Measurements from ENCODE around the gene MGAT5B.
"Not testable (repeated sequence)": the region's sequence is repeated elsewhere in the genome, so short reads cannot be mapped to it uniquely, and the experiment has no call there.

Gene MGAT5B

DNA sequence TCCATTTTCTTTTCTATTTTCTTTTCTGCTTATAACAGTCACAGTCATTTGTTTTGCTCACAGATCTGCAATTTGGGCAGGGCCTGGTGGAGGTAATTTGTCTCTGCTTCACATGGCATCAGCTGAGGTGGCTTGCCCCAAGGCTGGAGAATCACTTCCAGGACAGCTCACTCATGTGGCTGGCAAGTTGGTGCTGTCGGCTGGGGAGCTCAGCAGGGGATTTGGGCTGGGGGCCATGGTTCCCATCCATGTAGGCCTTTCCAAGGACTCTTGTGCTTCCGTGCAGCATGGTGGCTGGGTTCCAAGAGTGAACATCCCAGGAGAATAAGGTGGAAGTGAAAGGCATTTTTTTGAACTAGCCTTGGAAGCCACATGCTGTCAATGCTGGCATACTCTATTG lies 85.7 kb downstream of the MGAT5B start:
- DNase-seq = no peak

DNA sequence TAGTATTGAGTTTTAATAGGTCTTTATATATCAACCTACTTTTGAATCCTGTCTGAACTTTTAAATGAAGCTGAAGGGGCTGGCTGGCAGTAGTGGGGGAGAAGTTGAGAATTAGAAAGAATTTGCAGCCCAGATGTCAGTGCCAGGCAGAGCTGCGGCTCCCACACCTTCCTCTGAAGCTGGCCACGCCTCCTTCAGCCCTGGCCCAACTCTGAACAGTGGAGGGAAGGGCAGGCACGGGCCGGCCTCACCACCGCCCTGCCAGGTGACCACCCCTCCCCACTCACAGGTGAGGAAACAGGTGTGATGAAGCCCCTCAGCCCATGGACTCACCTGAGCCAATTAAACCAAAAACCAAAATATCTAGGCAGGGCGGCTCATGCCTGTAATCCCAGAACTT lies 87.0 kb downstream of the MGAT5B start:
- DNase-seq = no peak

DNA sequence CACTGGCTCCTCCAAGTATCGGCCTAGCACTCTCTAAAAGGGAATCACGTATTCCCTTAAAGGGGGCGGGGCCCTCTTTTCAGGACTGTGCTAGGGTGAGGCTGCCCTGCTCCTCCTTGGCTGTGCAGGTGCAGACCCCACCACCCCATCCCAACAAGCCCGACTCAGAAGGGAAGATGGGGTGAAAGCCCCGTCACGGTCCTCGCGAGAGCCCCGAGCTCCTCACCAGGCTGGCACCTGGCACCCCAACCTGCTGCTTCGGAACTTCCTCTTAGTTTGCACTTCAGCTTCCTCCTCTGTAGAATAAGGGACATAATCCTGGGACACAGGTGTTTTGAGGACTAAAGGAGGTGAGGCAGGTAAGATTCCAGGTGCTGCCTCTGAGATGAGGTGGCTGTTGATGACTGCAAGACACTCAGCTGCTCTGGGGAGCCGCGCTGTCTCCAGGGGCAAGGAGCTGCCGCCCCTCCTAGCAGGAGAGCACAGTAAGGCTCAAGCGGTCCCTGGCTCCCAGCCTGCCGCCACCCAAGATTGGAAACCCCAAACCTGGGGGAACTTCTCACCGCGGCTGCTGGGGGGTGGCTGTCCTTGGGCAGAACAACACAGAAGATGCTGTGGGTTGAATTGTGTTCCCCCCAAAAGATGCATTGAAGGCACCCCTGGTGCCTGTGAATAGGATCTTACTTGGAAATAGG lies 88.8 kb downstream of the MGAT5B start:
- DNase-seq = no peak

DNA sequence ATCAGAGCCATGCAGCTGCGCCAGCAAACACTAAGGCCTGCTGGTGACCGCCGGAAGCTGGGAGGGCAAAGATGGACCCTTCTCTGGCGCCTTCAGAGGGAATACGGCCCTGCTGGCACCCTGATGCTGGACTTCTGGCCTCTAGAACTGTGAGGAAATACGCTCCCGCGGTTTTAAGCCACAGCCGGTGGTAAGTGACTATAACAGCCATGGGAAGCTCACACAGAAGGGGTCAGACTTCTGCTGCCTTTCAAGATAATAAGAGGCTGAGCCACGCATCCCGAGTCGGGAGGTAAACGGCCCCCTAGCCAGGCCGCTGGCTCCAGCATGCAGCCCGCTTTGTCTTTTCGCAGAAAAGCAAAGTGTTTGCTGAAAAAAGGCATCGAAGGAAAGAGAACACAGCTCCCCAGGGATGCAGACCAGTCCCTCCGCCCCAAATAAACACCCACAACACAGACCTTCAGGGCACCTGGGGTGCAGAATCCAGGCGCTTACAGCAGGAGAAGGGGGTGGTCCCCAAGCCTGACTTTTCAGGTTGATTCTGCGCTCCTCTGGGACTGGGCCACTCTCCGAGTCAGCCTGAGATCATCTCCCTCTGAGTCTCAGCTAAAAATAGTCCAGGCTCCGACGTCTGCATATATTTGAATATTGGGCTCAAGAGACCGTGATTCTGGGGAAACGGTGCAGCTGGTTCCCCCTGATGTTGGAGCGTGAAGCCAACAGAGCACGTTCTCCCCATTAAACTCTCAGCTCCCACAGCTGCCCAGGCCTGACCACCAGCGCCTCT lies 89.7 kb downstream of the MGAT5B start:
- no peak for DNase-seq

DNA sequence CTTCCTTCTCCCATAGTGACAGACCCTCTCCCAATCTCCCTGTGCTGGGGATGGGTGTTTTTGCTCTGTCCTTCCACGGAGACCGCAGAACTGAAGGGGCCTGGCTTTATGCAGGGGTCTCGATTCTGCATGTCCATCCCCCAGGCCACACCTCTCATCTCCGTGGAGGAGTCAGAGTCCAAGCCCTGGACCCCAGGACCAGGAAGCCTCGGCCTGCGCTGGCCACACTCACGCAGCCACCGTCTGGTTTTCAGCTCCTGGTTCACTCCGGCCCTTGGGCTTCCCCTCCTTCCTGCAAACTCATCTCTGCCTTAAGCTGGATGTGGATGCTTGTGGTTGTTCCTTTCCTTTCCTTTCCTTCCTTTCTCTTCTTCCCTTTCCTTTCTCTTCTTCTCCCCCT lies 90.8 kb downstream of the MGAT5B start:
- DNase-seq = no peak

DNA sequence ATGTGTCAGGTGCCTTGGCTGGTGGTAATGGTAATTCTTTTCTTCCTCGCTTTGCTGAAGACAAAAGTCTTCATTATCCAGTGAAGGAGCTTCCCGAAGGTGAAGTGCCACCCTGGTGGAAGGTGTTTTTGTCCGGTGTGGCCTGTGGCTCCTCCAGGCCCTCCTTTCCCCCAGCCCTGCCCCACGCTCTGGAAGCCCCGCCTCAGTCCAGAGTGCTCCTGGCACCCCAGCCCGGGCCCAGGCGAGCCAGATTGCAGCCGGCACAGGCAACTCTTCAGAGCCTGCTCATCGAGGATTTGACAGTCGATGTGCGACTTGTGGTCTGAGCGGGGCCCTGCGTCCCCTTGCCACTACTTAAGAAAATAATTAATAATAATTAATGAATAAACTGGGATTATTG lies 93.7 kb downstream of the MGAT5B start:
- DNase-seq = no peak

DNA sequence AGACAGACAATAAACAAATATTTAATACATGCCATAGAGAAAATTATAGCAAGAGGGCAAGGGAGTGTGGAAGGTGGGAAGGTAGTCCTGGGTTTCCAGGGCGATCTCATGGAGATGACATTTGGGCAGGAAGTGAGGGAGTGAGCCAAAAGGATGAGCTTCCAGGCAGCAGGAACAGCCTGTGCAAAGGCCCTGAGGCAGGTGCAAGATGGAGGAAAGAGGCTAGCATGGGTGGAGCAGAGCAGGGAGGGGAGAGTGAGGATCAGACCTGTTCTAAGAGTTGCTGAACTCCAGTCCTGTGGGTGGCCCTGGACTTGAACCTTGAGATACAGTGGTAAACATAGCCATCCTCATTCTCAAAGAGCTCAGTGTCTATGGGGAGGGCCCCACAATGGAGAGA lies 94.7 kb downstream of the MGAT5B start:
- DNase-seq = no peak

DNA sequence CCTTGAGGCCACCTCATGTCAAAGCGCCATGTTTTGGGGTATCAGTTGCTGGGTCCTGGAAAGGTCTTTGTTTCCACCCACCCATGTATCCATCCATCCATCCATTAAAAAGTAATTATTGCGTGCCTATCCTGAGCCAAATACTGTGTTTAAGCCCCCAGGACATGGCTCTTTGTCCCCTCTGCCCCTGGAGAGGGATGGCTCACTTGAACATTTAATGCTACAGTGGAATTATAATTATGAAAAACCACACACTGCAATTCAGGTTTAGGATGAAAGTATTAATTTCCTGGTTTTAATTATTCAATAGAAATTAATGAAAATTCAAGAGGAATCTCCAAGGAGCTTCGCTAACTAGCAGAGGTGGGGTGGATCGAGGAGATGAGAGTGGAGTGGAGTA lies 97.8 kb downstream of the MGAT5B start:
- DNase-seq = no peak

DNA sequence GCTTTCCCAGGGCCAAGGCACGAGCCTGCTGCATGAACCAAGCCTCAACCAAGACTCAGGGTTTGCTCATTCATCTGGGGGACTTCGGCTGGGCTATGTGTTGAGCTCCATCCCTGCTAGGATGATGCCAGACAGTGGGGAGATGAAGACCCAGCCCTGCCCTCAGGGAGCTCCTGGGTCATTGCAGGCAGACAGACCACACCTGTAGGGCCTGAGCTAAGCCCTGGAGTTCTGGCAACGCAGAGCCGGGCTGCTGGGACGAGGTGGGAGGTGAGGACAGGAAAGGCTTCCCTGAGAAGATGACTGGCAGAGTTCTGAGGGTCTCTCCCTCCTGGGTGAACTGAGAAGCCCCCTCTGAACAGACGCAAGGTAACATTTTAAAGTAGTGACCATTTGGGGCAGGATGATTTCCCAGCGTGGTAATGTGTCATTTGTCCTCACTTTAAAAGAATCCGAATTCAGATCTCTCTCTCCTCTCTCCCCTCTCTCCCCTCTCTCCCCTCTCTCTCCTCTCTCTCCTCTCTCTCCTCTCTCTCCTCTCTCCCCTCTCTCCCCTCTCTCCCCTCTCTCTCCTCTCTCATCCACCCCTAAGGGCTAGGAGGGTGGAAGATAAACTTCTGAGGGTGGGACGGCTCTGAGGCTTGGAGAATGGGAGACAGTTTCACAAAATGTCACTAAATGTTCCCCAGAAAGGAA lies 98.4 kb downstream of the MGAT5B start:
- no peak for DNase-seq

DNA sequence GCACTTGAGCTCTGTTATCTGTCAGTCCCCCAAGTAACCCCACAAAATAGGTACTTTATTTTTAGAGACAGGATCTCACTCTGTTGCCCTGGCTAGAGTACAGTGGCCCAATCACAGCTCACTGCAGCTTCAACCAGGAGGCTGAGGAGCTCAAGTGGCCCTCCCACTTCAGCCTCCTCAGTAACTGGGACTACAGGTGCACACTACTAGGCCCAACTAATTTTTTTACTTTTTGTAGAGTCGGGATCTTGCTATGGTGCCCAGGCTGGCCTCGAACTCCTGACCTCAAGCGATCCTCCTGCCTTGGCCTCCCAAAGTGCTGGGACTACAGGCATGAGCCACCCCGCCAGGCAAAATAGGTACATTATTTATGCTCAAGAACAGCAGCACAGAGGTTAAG lies 99.6 kb downstream of the MGAT5B start:
- no peak for DNase-seq

DNA sequence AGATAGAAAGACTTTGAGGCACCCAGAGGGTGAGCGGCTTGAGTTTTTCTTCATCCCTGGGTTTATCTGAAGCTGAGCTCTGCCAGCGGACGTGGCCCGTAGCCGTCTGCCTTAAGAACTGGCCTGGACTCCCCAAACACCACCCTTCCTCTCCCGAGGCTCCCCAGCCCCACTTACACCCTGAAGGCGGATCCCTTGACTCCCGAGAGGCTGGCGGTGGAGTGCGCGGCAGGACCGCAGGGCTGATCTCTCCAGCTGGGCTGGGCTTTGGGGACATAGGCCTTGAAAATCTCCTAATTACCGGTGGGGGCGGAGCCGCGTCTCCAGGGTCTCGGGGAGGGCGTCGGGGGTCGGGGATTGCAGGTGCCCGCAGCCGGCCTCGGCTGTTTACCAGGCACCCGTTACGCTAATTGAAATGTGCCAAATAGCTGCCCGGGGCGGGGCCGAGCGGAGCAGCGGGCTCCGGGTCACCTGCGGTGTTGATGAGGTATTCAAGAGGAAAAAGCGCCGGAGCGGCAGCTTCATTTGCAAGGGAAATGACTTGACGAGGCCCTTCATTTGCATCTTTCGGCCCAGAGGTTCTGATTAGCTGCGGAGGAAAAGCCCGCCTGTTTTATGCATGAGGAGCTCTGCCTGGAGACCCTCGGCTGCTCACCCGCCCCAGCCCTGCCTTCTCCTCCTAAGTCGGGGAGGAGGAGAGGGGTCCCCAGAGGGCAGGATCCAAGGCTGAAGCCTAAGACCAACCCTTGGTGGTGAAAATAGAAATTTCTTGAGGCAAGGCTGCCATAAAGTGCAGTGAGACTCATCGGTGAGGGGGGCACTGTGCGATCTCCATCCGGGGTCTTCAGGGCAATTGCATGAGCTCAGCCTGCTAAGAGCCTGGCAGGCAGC lies 100.7 kb downstream of the MGAT5B start:
- no peak for DNase-seq

DNA sequence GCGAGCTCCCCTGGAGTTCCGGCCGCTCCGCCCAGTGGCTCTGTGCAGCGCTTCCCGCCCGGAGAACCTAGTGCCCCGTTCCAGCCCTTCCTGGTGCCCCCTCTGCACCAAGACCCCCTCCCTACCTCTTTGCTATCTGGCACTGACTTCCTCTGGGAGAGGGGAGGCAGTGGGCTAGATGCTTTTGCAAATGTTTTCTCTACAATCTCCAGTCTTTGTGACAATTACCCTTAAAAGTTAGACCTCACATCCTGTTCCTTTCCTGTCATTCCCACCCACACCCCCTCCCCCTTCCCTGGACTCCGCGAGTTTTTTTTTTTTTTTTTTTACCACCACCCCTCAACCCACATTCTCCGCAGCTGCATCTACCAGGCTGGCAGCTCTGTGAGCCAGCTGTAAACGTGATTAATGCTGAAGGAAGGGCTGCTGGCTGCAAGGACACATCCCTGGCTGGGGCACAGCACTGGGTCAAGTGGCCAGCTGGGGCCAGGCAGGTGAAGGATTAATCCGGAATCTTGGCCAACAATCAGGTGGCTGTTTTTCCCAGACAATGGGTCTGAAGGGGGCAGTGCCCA lies 101.5 kb downstream of the MGAT5B start:
- no peak for DNase-seq

DNA sequence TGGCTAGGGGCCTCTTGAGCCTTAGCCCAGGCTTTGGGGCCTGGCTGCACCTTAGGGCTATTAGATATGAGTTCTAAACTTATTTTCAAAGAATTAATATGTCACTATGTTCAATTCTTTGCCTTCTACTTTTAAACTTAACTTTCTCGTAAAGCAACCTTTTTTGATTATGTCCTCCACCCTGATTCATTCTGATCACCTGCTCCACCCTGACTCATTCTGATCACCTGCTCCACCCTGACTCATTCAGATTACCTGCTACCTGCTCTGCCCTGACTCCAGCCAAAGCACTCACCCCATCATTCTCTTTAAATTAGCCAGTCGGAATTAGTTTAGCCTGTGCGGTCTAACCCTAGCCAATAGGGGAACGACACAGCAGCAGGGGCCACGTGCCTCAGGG lies 102.0 kb downstream of the MGAT5B start:
- DNase-seq = not testable (repeated sequence)

DNA sequence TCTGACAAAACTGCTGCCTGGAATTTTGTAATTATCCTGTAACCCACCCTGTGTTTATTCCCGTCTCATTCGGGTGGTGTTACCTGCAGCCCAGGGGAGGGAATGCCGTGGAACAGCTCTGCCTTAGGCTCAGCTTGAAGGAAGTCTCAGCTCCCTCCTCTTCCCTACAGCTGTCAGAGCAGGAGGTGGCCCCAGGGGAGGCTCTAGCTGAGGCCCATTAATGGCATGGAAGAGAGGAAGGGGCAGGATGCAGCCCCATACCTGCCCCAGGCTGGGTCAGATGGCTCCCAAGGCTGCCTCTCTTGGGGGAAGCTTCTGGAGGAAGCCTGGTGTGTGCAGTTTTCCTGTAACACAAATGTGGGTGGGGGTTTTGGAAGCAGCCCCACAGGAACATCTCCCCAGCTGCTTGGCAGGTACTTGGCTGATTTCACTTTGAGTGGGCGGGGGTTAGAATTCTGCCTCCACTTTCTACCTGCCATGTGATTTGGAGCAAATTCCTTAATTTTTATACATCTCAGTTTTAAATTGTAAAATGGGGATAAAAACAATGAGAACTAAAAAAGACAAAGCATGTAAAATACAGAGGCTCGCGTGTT lies 103.9 kb downstream of the MGAT5B start:
- no peak for DNase-seq

DNA sequence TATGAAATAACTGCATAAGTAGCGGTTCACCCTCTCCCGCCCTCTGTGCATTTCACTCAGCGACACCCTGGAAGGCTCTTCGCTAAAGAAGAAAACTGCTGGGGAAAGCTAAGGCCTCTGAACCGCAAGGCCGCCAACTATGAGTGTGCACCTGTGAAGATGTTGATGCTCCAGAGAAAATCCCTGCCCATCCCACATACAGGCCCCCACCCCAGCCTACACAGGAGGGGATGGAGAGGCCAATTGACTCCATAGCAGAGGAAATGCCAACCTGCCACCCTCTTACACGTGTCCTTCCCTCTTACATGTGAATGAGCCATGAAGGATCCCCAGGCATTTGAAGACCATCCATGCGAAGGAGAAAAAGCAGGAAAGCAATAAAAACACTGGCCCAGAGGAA lies 104.8 kb downstream of the MGAT5B start:
- no peak for DNase-seq

DNA sequence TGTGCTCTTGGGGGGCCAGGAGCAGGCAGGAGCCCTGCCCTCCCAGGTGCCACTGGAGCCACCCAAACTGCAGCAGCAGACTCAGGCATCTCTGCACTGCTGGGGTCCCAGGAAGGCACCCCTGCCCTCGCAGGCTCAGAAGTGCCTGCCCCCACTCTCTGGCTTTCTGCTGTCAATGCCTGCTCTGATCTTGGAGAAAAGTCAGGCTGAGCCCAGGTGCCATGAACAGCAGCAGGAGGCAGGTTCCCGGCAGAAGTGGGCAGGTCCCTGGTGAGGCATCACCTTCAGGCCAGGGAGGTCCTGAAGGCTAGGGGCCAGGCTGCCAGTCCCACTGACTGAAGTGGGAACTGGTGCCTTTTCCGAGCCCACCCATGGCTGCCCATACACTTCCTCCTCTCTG lies 106.5 kb downstream of the MGAT5B start:
- no peak for DNase-seq

DNA sequence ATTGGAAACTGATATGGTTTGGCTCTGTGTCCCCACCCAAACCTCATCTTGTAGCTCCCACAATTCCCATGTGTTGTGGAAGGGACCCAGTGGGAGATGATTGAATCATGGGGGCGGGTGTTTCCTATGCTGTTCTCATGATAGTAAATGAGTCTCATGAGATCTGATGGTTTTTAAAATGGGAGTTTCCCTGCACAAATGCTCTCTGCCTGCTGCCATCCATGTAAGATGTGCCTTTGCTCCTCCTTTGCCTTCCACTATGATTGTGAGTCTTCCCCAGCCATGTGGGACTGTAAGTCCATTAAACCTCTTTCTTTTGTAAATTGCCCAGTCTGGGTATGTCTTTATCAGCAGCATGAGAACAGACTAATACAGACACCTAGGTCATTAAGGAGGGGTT lies 109.8 kb downstream of the MGAT5B start:
- DNase-seq = not testable (repeated sequence)

DNA sequence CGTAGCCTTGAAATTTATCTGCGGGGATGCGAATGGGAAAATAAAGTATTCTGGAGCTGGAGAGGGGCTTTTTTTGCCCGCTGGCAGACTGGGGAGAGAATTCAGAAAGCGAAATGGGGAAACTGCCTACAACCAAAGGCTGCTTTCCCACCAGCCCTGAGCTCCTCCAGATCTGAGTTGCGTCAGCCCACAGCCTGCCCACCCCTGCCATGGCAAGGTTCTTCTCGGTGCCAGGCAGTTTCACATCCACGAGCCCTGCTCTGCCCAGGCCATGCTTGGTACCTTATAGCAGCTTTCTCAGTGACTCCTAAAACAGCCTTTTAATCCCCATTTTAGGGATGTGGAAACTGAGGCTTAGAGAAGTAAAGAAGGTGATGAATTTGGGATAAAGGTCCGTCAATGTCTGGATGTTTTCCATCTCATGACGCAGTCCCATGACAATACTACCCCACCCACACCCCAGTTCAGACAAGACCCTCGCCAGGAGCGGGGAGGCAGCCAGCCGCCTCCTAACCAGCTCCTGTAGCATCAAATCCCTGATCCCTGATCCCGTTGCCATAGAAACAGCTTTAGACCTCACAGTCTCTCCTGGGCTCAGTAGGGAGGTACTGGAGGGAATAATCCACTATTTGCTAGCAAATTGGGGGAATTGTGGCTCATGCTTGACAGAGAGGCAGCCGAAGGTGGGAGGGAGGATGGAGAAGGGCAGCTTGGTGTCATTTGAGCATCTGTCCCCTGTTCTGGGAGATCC lies 113.5 kb downstream of the MGAT5B start:
- no peak for DNase-seq

DNA sequence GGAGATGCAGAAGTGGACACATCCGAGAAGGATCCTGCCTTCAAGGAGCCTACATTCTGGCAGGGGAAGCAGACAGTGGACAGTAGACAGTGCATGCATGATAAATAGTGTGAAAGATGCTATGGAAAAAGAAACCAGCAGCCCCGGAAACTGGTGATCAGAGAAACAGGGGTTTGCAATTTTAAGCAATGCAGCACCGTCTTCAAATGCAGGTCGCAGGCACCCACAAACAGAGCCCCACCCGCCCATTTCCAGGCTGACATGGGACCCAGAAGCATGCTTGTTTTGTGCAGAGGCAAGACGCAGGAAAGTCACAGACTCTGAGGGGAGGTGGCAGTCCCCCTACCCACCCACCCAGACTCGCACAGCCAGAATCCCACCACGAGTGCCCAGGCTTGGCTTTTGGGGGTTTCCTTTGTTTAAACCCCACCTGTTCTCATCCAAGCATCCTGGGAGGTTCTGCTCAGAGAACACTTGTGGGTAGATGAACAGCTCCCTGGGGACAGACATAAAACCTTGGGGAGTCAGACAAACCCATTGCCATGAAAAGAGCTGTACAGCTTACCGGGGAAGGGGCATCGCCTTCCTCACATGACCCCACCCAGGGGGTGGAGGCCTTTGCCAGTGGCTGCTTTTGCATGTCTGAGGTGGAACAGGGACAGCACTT lies 114.3 kb downstream of the MGAT5B start:
- no peak for DNase-seq

DNA sequence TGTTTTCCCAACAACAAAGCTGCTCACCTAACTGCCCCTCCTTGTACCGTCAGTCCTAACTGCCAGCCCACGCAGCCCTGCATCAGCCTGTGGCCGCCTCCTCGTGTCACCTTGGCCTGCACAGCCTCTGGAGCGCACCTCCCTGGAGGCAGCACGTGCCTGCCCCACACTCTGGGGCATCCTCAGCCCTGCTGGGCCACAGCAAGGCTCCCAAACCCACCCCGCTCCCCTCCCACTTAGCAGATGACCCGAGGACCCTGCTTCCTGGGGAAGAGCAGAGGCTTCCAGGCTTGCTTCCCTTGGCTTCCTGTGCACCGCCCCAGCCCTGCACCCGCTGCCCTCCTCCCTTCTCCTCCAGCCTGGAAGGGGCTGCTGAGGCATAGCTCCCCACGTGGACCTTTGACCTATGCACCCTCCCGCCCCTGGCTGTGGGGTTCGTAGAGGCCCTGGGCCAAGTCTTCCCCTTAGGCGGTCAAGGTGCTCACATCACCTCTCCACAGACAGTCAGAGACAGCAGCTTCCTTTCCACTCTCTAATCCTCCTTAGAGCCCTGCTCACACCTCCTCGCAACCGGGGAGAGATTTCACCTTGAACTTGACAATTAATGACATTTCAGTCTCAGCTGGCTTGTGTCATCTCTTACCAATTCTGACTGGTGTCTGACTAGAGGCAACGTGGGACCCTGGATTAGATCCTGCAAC lies 115.0 kb downstream of the MGAT5B start:
- DNase-seq = no peak
